Uterus (tissue), 4 donors: ENCODE results near the gene CDK10. TPM values are rescaled to one million over a fixed set of nuclear protein-coding genes. Genes with fewer than 3 reads are reported as not detected.

ENCODE experiments used
- DNase-seq, 2 donors: peaks; one replicate each; pipeline ENCODE4 v3.0.0-alpha.2; 2019 to 2020
- H3K27ac ChIP-seq, 2 donors: fragments of 200-600 bp; sonication (generic); 1 replicate in 1 of 2; 2 replicates in 1 of 2; pipeline ENCODE4 v1.5.1; 2016 to 2018
- H3K27me3 ChIP-seq, 2 donors: fragments of 200-600 bp; sonication (generic); one replicate each; pipeline ENCODE4 v1.5.1; 2018 to 2019; ENCODE audit warnings: control low read depth in 1 of 2
- H3K36me3 ChIP-seq, 2 donors: fragments of 200-600 bp; sonication (generic); one replicate each; pipeline ENCODE4 v1.5.1; 2019; ENCODE audit warnings: control low read depth in 1 of 2
- H3K4me1 ChIP-seq, 2 donors: fragments of 200-600 bp; sonication (generic); one replicate each; pipeline ENCODE4 v1.5.1; 2018 to 2019; ENCODE audit warnings: control low read depth in 1 of 2
- H3K4me3 ChIP-seq, 2 donors: fragments of 200-600 bp; sonication (generic); 1 replicate in 1 of 2; 2 replicates in 1 of 2; pipeline ENCODE4 v1.5.1; 2018 to 2019; ENCODE audit warnings: mild to moderate bottlenecking in 1 of 2
- H3K9me3 ChIP-seq, 2 donors: fragments of 200-600 bp; sonication (generic); one replicate each; pipeline ENCODE4 v1.5.1; 2019; ENCODE audit warnings: control low read depth in 1 of 2
- POLR2A ChIP-seq, 2 donors: fragments of 450-650 bp; IDR thresholded peaks; one replicate each; pipeline ENCODE4 v1.6.1; 2016; ENCODE audit warnings: antibody characterized with exemption in 2 of 2, mild to moderate bottlenecking in 1 of 2, moderate library complexity in 1 of 2
- intact Hi-C: fragments of 100-400 bp; cut with DNase I; formaldehyde crosslinking; loops from one replicate; pipeline ENCODE4 v1.15.1; 2023; ENCODE audit warnings: low total_unique reads
- total RNA-seq, 4 donors: library from RNA; depleted of rRNA in 3 of 4; stranded (reverse); fragments of >200 nt in 3 of 4; gene quantifications; one replicate each; pipeline versions ENCODE4 v1.1.0 to v1.2.4, GENCODE V29; 2014 to 2023
- TF ChIP-seq, protein P1 (sequence below), 4 experiments: fragments of 200-600 bp in 2 of 4; fragments of 450-650 bp in 2 of 4; sonication (generic) in 2 of 4; IDR thresholded peaks; one replicate each; pipeline ENCODE4 v1.5.1; 2016 to 2019; ENCODE audit warnings: antibody characterized with exemption in 4 of 4, mild to moderate bottlenecking in 2 of 4, moderate library complexity in 1 of 4
- donor health status: DM: yes; HTN: yes; CAD: no.

Gene CDK10
- total RNA-seq, 4 donors from 2014 or later, result 13.8 to 90.7 (median 62.5) TPM

- no peaks in the 10 kb centered on the region for H3K27me3 ChIP-seq
- no peaks in the 10 kb centered on the region for H3K36me3 ChIP-seq
- TF ChIP-seq, protein P1, sequence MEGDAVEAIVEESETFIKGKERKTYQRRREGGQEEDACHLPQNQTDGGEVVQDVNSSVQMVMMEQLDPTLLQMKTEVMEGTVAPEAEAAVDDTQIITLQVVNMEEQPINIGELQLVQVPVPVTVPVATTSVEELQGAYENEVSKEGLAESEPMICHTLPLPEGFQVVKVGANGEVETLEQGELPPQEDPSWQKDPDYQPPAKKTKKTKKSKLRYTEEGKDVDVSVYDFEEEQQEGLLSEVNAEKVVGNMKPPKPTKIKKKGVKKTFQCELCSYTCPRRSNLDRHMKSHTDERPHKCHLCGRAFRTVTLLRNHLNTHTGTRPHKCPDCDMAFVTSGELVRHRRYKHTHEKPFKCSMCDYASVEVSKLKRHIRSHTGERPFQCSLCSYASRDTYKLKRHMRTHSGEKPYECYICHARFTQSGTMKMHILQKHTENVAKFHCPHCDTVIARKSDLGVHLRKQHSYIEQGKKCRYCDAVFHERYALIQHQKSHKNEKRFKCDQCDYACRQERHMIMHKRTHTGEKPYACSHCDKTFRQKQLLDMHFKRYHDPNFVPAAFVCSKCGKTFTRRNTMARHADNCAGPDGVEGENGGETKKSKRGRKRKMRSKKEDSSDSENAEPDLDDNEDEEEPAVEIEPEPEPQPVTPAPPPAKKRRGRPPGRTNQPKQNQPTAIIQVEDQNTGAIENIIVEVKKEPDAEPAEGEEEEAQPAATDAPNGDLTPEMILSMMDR (IDR thresholded peaks at IDR 0.05), result no peak
- TF ChIP-seq POLR2A (IDR thresholded peaks at IDR 0.05), result no peak
- H3K27ac ChIP-seq, result no peak overlapping the region
- peaks cover 0 to 1% of the 10 kb centered on the region in 2 donors for H3K4me1 ChIP-seq
- H3K4me3 ChIP-seq, result no peak overlapping the region
- DNase-seq, result no peak
- intact Hi-C loops, result no loop called here
- H3K9me3 ChIP-seq, result no peaks in the 10 kb centered on the region
These were observed 41.1 kb downstream of the CDK10 start for GRCh38 chr16:89727406-89728120.

- Histone ChIP-seq H3K27ac (no peak overlapping the region), H3K4me3 (no peak overlapping the region), H3K4me1 (no peaks in the 10 kb centered on the region), H3K36me3 (no peaks in the 10 kb centered on the region), H3K9me3 (no peaks in the 10 kb centered on the region), H3K27me3 (no peaks in the 10 kb centered on the region)
- no peak for TF ChIP-seq POLR2A (IDR thresholded peaks at IDR 0.05)
- TF ChIP-seq, protein P1 (IDR thresholded peaks at IDR 0.05), result no peak
- intact Hi-C loops, result no loop called here
- DNase-seq, result no peak
These were observed 42.8 kb downstream of the CDK10 start for GRCh38 chr16:89729293-89729692.

- DNase-seq, result no peak
- no peaks in the 10 kb centered on the region for H3K27me3 ChIP-seq
- TF ChIP-seq, protein P1 (IDR thresholded peaks at IDR 0.05), result no peak
- no peak for TF ChIP-seq POLR2A (IDR thresholded peaks at IDR 0.05)
- no peaks in the 10 kb centered on the region for H3K9me3 ChIP-seq
- no peaks in the 10 kb centered on the region for H3K36me3 ChIP-seq
- intact Hi-C loops, result no loop called here
- H3K4me1 ChIP-seq, result no peaks in the 10 kb centered on the region
- H3K27ac ChIP-seq, result no peak overlapping the region
- H3K4me3 ChIP-seq, result no peak overlapping the region
These were observed 43.5 kb downstream of the CDK10 start for GRCh38 chr16:89729863-89730593.

- Histone ChIP-seq H3K27ac (no peak overlapping the region), H3K4me1 (no peaks in the 10 kb centered on the region), H3K27me3 (no peaks in the 10 kb centered on the region), H3K4me3 (no peak overlapping the region), H3K9me3 (no peaks in the 10 kb centered on the region), H3K36me3 (no peaks in the 10 kb centered on the region)
- intact Hi-C loops, result no loop called here
- TF ChIP-seq, protein P1 (IDR thresholded peaks at IDR 0.05), result no peak
- TF ChIP-seq POLR2A (IDR thresholded peaks at IDR 0.05), result no peak
- no peak for DNase-seq
These were observed 44.2 kb downstream of the CDK10 start for GRCh38 chr16:89730610-89731234.
